G401.6 (cell line): ENCODE results near the gene SDHC.
A peak's percentile ranks its signal among the peaks of the same experiment; 100 is the strongest.
"Not testable (repeated sequence)": the region's sequence is repeated elsewhere in the genome, so short reads cannot be mapped to it uniquely, and the experiment has no call there.

Experiments used
- FAIRE-seq: peaks from 2 replicates; lab custom pipeline; 2012; peaks lifted over from hg19 to GRCh38; lab: Jason Lieb, UNC

SDHC gene

DNA sequence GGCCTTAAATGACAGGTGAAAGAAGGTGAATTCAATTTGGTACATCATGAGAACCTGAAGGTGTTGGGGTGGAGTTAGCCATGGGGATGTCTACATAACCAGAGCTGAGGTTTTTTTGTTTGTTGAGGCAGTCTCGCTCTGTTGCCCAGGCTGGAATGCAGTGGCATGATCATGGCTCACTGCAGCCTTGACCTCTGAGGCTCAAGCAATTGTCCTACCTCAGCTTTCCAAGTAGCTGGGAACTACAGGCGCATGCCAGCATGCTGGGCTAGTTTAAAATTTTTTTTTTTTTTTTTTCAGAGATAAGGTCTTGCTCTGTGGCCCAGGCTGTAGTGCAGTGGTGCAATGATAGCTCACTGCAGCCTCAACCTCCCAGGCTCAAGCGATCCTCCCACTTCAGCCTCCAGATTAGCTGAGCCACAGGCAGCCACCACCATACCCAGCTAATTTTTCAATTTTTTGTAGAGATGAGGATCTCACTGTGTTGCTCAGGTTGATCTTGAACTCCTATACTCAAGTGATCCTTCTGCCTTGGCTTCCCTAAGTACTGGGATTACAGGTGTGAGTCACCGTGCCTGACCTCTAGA lies 2.5 kb upstream of the SDHC start:
- FAIRE-seq, result no peak

DNA sequence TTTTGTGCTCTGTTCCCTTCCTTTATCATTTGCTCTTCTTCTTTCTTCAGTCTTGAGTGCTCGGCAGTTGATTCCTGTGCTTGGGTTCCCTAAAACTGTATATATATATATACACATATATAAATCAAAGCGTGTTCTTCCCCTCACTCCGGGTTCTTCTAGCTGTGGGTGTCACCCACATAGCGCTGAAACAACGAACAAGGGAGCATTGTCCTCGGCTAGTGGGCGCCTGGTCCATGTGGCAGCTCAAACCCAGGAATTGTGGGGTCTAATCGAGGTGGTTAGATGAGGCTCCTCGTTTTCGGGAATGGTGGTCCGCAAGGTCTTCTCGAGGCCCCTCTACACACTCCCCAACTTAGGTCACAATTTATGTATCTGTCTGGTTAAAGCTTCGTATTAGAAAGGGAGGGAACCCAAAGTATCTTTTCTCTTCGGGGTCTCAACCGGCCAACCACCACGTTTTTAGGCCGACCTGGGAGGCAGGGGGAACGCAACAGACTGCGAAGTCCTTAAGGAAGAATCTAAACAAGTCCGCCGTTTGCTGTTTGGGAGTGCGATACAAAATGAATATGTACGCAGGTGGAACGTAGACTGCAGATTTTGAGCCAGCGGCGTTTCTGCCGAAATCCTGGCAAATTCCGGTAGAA lies 504 bp upstream of the SDHC start:
- no peak for FAIRE-seq

DNA sequence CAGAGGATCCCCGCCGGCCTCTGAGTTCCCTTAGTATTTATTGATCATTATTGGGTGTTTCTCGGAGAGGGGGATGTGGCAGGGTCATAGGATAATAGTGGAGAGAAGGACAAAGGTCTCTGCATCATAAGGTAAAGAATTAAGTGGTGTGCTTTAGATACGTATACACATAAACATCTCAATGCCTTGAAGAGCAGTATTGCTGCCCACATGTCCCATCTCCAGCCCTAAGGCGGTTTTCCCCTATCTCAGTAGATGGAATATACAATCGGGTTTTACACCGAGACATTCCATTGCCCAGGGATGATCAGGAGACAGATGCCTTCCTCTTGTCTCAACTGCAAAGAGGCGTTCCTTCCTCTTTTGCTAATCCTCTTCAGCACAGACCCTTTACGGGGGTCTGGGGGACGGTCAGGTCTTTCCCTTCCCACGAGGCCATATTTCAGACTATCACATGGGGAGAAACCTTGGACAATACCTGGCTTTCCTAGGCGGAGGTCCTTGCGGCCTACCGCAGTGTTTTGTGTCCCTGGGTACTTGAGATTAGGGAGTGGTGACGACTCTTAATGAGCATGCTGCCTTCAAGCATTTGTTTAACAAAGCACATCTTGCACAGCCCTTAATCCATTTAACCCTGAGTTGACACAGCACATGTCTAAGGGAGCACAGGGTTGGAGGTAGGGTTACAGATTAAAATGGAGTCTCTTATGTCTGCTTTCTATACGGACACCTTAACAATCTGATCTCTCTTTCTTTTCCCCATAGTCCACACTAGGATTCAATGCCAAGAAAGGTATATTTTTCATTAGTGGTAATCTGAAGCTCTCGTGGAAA lies 1.9 kb downstream of the SDHC start:
- FAIRE-seq, result not testable (repeated sequence)

DNA sequence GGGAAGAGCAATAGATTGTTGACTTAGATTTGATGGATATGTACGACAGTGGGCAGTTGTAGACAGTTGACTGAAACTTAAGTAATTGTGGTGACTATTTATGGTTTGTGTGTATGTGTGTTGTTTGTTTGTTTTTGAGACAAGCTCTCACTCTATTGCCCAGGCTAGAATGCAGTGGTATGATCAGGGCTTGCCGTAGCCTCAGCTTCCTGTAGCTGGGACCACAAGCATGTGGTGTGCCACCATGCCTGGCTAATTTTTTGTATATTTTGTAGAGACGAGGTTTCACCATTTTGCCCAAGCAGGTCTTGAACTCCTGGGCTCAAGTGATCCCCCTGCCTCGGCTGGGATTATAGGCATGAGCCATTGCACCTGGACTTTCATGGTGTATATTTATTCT lies 9.8 kb downstream of the SDHC start:
- FAIRE-seq, result no peak

GRCh38 chr1:161330346-161330745 lies 16.2 kb downstream of the SDHC start:
- FAIRE-seq, result no peak

DNA sequence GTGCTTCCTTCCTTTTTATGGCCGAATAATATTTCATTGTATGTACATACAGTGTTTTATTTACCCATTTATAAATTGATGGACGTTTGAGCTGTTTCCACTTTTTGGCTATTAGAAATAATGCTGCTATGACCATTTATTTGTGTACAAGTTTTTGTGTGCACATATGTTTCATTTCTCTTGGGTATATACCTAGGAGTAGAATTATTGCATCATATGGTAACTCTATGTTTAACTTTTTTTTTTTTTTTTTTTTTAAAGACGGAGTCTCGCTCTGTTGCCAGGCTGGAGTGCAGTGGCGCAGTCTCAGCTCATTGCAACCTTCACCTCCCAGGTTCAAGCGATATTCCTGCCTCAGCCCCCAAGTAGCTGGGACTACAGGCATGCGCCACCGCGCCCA lies 19.0 kb downstream of the SDHC start:
- no peak for FAIRE-seq

DNA sequence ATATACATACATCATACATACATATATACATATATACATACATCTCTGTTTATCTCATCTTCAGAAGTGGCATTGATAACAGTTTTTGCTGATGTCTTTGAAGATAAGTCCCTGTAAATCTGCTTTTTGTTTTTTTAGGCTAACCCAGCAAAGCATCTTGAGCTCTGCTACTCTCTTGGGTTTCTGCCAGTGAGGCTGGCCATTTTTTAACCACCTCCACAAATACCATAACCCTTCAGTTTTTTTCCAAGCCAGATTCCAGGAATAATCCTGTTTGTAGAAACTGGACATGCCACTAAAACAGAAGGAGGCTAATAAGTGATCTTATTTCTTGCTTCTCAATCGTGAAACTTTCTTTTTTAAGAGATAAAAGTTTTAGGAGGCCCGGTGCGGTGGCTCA lies 21.6 kb downstream of the SDHC start:
- FAIRE-seq, result no peak

DNA sequence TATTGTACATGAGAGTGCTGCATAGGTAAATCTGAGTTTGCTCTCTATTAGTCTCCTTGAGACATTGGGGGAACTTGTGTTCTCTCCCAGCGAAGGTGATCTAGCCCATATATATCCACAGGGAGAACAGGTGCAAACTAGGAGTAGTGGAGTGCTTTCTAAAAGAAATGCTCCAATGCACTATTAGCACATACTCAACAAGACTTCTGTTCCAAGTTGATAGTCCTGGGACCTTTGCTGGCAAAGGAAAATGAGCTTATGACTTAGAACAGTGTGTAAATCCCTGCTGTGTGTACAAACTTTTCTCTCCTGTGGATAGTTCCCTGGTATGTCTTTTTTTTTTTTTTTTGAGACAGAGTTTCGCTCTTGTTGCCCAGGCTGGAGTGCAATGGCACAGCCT lies 28.0 kb downstream of the SDHC start:
- FAIRE-seq, result no peak

GRCh38 chr1:161342821-161343220 lies 28.6 kb downstream of the SDHC start:
- no peak for FAIRE-seq

DNA sequence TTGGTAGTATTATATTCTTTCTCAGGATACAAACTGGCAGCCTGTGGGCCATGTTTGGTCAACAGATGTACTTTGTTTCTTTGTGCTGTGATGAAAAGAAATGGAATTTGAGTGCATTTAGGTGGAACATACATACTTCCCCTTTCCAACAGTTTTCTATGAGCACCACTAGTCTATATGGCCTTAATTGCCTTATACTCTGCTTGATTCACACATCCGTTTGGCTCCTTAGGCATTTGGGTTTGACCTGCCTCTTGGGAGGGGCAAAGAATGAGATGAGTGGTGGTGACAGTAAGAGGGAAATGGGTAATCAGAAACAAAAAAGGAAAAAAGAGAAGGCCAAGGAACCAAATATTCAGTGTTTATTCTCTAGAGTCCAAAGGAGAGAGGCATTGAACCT lies 36.5 kb downstream of the SDHC start:
- FAIRE-seq, result no peak

DNA sequence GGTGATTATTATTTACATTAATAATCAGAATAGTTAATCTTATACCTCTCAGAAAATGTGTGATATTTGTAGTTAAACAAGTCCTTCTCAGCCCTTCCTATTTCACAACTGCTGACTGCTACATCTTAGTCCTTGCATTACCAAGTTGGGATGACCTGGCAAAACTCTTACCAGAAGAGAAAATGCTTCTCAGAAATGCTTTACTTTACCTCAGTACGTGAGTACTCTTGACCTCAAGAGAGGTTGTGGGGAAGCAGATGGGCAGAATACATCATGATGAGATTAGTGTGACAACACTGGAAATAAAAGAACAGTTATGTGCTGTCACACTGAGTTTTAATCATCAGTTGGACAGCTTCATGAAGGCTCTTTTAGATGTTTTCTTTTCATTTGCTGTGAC lies 37.3 kb downstream of the SDHC start:
- FAIRE-seq, result no peak

DNA sequence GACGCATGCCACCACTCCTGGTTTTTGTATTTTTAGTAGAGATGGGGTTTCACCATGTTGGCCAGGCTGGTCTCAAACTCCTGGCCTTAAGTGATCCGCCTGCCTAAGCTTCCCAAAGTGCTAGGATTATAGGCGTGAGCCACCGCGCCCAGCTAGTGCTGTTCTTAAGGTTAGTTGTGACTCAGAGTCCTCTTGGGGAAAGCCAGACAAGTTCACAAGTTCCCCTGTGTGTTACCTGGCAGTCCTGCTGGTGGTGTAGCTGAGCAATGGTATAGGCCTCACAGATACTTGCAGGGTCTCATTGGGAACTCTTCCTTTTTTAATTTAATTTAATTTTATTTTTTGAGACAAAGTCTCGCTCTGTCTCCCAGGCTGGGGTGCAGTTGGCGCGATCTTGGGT lies 42.9 kb downstream of the SDHC start:
- no peak for FAIRE-seq

DNA sequence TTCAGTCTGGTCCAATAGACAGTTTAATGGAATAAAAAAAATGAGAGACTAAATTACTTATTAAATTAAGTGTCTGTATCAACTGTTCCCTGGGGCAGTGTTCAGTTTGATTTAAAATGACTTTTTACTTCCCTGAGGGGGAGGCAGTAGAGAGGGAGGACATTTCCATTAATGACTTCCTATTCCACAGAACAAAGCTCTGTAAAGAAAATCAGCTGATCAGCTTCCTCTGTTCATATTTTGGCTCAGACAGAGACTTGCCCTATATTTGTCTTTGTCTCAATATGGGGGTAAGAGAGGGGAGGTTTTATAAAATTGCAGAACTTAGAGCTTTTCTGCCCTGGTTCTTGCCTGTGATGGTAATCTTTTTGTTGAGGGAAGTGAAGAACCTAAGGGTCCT lies 45.1 kb downstream of the SDHC start:
- no peak for FAIRE-seq

GRCh38 chr1:161364332-161364731 lies 50.2 kb downstream of the SDHC start:
- FAIRE-seq, result no peak

- FAIRE-seq, result no peak
Measured at GRCh38 chr1:161365207-161365606, 51.0 kb downstream of the SDHC start.

DNA sequence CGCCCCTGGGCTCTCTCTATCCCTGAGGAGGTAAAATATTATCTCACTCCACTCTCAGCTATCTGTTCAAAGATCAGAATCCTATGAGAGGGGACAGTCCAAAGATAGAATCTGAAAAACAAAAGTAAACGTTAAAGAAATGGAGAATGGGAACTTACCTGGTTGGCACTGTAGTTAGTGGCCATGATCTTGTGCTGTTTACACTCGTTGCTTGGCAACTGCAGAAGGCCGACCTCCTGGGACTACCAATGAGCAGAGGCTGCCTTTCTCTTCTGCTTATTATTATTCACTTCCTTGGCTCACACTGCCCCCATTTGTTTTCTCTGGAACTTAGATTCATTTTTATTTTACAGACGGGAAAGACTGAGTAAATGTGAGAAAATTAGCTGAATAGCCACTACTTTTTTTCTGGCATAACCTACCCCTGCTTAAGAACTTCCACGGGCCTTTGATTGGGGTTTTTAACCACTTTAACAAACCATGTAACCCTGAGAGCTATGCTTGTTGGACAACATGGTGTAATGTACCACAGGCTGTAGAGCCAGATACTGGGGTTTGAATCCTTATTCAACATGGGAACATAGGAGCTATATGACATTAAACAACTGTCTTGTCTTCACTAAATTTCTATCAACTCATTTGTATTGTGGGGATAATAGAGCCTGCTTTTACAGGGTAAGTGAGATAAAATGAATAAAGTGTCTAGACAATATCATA lies 53.7 kb downstream of the SDHC start, which contains the start of gene CFAP126:
Gene CFAP126, minus strand, starts transcription at position 193 of the 717 bp plus-strand sequence. Its CDS starts 8 bp downstream, at position 185.
- peak; percentile 87 for FAIRE-seq

GRCh38 chr1:161373442-161373841 lies 59.3 kb downstream of the SDHC start:
- FAIRE-seq, result no peak

- FAIRE-seq, result peak; percentile 90
Measured at GRCh38 chr1:161374373-161374772, 60.2 kb downstream of the SDHC start.

- FAIRE-seq, result no peak
Measured at GRCh38 chr1:161378014-161378413, 63.8 kb downstream of the SDHC start.

DNA sequence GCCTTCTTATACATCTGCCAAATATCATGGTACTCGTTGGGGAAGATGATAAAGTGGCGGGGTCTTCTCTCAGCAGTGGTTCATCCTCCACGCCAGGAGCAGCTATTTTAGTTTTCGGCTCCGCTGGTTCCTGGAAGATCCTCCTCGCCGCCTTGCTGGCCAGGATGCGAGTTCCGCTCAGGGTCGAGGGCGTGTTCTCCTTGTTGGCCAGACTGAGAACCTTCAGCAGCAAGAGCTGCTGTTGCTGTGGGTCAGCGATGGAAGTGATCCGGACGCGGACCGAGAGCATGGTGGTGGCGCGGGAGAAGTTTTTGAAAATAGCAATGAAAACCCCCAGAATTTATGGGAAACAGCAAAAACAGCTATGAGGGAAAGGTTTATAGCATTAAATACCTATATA lies 64.9 kb downstream of the SDHC start:
- no peak for FAIRE-seq

DNA sequence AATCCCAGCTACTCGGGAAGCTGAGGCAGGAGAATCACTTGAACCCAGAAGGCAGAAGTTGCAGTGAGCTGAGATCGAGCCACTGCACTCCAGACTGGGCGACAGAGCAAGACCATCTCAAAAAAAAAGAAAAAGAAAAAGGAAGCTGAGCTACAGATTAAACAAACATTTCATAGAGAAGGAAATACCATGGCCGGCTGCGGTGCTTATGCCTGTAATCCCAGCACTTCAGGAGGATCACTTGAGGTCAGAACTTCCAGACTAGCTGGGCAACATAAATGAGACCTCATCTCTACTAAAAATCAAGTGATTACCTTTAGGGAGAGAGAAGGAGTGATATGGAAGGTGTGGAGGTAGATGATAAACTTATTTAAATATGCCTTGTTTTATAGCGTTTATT lies 67.5 kb downstream of the SDHC start:
- no peak for FAIRE-seq

DNA sequence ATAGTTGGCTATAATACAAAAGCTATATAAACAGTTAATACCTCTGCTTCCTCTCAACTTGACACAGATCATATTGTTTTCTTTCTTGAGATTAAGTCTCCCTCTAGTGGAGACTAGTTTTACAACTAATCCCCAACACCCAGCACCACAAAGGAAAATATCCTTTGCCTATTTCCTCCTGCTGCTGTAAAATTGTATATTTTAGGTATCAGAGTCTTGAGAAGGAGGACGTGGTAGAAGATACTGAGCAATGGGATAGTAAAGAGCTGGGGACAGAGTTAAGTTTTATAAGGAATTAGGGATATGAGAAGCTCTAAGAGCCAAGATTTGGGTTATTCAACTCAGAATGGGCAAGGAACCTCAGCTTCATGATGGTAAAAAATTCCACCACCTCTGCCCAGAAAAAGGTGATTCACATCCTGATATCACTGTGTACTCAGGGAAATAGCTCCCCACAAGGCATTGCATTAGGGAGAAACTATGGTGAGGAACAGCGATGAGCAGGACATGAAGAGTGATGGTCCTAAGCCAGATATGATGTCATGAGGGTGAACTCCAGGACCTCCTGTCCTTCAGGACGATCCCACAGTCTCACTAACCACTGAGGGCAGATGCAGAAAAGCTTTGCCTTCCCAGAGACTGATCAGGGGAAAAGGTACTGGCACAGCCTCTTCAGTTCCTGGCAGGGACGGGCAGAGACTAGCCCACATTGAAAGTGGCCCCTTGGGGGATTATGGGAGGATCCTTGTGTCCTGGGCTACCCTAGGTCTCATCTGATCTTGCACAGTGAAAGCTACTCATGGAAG lies 68.2 kb downstream of the SDHC start:
- FAIRE-seq, result peak; percentile 98
